DMS 273 (cell line): ENCODE data around the gene WWC1.
A peak's percentile ranks its signal among the peaks of the same experiment; 100 is the strongest.

Experiments used
- DNase-seq: peaks from one replicate; lab custom pipeline; 2025; ENCODE audit not compliant: unreplicated experiment; lab: John Stamatoyannopoulos, UW

The WWC1 gene

DNA sequence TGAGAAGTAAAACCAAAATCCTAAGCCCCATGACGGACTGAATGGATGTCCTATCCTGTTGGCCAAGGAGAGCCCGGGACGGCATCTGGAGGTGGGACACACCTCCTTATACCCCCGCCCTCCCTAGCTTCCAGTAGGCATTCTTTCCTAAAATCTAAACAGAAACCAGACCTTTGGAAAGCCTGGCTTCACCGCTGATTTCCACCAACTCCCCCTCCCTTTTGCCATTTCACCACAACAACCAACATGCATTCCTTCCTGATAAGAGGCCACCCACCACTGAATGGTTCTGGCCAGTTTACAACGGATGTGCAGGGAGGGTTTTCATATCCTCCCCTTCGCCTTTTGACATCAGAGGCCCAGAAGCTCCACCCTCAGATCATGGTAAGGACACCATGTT lies 185.6 kb downstream of the WWC1 start:
- DNase-seq, result no peak

DNA sequence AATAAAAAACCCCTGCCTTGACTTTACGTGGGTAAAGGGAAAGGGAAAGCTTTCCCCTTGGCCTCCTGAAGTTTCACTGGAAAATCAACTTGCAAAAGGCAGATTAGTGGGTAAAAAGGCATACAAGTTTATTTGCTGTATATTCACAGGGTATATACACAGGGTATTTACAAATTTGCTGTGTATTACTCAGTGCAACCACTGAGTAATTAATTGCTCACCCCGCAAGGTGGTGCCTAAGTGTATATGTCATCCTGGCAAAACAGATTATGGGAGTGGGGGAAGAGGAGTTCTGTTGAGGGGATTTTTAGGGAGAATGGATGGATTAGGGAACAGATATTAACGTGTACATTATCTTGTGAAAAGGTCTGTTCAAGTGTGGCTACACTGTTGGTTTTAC lies 187.7 kb downstream of the WWC1 start:
- no peak for DNase-seq

DNA sequence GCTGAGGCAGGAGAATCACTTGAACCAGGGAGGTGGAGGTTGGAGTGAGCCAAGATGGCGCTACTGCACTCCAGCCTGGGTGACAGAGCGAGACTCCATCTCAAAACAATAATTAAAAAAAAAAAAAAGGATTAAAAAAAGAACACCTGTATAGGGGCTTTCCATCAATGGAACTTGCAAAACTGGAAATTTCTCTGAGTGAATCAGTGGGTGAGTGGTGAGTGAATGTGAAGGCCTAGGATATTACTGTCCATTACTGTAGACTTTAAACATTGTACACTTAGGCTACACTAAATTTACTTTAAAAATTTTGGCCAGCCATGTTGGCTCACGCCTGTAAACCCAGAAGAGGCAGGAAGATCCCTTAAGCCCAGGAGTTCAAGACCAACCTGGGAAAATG lies 189.2 kb downstream of the WWC1 start:
- DNase-seq, result no peak

DNA sequence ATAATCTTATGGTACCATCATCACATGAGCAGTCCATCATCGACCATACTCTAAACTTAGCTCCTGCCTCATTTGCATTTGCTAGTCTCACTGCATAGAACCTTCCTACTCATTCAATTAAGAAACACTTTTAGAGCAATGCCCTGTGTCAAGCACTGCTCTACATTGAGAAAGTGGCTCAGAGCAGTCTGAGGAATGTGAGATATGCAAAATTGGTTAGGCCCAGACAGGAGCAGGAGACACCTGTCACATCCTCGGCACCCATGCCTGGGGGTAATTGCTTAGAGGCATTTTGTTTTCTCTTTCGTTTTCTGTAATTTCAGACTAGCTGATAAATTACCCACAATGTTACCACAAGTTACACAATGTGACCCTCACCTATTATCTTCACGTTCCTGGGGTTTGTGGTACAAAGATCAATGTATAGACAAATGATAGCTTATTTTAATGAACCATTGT lies 189.9 kb downstream of the WWC1 start:
- no peak for DNase-seq

DNA sequence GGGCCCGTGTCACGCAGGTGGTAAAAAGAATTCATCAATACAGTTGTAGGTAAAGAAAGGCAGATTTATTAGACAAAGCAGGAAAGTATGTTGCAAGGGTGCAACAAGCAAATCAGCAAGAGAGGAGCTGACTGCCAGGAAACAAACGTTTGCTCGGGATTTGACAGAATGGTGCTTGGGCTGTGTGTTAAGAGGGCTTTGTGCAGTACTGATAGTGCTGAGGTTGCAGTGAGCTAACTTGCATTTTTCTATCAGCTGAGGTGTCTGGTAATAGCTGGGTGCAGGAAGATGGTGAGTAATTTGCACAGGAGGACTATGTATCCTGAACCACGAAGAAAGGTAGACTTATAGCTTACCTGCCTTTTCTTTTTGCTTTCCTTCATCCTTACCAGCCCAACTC lies 190.9 kb downstream of the WWC1 start:
- DNase-seq, result no peak

DNA sequence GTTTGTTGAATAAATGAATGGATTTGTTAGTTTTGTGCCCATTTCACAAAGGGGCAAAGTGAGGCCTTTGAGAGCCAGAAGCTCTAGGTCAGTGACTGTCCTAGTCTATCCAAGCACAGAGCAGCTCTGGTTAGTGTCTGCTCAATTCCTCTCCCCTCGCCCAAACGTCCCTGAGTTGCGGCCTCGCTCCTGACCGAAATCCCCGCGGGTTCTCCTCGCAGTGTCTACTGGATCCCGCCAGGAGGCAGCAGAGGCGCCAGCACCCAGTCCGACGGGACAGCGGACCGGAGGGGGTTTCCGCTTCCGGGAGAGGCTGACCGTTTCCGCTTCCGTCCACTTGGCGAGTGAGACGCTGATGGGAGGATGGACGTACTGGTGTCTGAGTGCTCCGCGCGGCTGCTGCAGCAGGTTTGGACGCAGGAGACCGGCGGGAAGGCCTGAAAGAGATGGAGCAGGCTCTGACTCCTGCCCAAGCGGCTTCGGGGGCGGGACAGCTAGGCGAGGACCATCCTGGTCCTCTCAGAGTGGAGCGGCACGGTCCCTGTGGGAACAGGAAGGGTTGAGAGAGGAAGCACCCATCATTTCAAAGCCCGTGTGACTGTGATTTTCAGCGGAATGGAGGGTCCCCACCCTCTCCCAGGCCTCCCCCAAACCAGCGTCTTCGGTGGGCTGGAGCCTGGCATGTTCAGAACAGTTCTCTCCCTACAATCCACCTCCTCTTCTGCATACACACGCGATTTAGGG lies 194.9 kb downstream of the WWC1 start, which contains the start of gene RARS1:
Gene RARS1, plus strand, starts transcription at position 336 of the 744 bp plus-strand sequence. Its CDS starts 28 bp downstream, at position 364.
- peak; percentile 97 for DNase-seq

DNA sequence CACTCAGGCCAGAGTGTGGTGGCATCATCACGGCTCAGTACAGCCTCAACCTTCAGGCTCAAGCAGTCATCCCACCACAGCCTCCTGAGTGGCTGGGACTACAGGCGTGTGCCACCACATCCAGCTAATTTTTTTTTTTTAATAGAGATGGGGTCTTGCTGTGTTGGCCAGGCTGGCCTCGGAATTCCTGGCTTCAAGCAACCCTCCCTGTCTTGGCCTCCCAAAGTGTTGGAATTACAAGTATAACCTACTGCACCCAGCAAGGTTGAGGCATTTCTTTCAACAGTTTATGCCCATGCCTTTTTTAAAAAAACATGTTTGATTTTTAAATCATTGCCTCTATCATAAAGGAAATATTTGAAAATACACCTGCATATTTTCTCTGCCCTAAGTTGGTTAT lies 197.6 kb downstream of the WWC1 start:
- DNase-seq, result no peak

DNA sequence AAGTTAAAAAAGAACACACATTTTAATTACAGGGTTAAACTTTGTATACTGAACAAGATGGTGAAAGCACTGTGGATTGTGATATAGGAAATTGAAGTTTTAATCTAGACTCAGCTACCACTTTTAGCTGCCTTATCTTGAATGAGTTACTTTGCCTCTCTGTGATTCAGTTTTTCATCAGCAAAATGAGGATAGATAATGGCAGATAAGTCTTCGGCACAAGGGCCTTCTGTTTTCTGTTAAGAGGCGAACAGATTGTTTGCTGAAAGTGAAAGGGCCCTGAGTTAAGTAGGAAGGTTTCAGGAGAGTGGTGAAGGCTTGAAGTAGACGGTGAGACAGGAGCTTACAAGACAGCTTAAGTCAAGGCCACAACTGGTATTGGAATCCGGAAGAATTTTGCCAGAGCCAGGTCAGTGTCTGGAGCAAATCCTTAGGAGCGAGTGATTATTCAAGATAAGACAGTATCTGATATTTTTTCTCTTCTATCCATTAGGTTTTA lies 202.7 kb downstream of the WWC1 start:
- DNase-seq, result no peak

DNA sequence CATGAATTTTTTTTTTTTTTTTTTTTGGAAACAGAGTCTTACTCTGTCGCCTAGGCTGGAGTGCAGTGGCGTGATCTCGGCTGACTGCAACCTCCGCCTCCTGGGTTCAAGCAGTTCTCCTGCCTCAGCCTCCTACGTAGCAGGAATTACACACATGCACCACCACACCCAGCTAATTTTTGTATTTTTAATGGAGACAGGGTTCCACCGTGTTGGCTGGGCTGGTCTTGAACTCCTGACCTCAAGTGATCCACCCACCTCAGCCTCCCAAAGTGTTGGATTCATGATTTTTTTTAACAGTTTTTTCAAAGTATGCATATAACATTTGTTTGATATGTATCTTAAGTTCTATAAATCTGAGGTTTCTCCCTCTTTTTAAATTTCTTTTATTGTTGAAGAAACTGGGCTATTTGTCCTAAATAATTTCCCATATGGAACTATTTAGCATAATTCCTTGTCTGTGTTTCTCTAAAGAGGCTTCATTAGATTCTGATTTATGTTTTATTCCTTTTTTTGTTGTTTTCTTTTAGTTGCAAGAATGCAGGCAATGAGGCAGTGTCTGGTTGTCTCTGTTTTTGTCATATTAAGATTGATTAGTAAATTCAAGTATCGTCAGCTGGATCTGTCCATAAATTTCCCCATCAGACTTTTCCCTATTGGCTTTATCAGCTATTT lies 211.3 kb downstream of the WWC1 start:
- no peak for DNase-seq

DNA sequence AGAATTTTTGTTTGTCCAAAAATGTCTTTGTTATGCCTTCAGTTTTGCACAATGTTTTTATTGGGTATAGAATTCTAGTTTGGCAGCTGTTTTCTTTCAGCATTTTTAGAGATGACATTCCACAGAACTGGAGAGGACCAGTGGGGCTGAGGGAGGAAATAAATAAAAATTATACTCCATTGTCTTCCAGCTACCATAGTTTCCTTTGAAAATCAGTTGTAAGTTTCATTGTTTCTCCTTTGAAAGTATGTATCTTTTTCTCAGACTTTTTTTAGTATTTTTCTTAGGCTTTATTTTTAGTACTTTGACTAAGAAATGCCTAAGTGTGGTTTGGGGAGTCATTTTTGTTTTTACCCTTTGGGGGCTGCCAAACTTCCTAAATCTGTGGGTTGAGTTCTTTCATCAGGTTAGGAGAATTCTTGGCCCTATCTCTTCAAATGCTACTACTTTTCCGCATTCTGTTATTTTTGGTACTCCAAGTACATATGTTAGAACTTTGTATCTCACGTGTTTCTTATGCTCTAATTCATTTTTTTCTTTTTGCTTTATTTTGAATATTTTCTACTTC lies 222.5 kb downstream of the WWC1 start:
- no peak for DNase-seq
